Breast epithelium (tissue), 4 donors: ENCODE measurements around the gene FBN1. TPM values are rescaled to one million over a fixed set of nuclear protein-coding genes. Genes with fewer than 3 reads are reported as not detected.
A peak's percentile ranks its signal among the peaks of the same experiment; 100 is the strongest.

Experiments
- DNase-seq, 2 donors: peaks; one replicate each; pipeline ENCODE4 v3.0.0-alpha.2; 2019; ENCODE audit warnings: low spot score in 2 of 2
- H3K27ac ChIP-seq, 2 donors: fragments of 200-600 bp; sonication (generic) in 1 of 2; one replicate each; pipeline ENCODE4 v1.5.1; 2016 to 2019; ENCODE audit warnings: mild to moderate bottlenecking in 1 of 2
- H3K27me3 ChIP-seq, 2 donors: fragments of 200-600 bp; sonication (generic) in 1 of 2; one replicate each; pipeline versions ENCODE4 v1.5.1 to v1.6.0; 2017 to 2019; ENCODE audit warnings: control low read depth in 1 of 2, mild to moderate bottlenecking in 1 of 2
- H3K36me3 ChIP-seq: fragments of 200-600 bp; one replicate; pipeline ENCODE4 v1.5.1; 2019
- H3K4me1 ChIP-seq, 2 donors: fragments of 200-600 bp; sonication (generic); one replicate each; pipeline ENCODE4 v1.5.1; 2016 to 2019; ENCODE audit warnings: control low read depth in 1 of 2
- H3K4me3 ChIP-seq, 3 donors: fragments of 200-600 bp; sonication (generic); 1 replicate in 2 of 3; 2 replicates in 1 of 3; pipeline ENCODE4 v1.5.1; 2016 to 2019; ENCODE audit warnings: mild to moderate bottlenecking in 3 of 3, moderate library complexity in 2 of 3
- H3K9me3 ChIP-seq, 2 donors: fragments of 200-600 bp; sonication (generic) in 1 of 2; one replicate each; pipeline ENCODE4 v1.5.1; 2016 to 2019; ENCODE audit warnings: control low read depth in 1 of 2
- CTCF ChIP-seq, 3 donors: fragments of 450-650 bp; IDR thresholded peaks; one replicate each; pipeline ENCODE4 v1.5.1; 2016 to 2017; ENCODE audit warnings: antibody characterized with exemption in 3 of 3, mild to moderate bottlenecking in 3 of 3, moderate library complexity in 3 of 3
- POLR2A ChIP-seq: fragments of 450-650 bp; IDR thresholded peaks from one replicate; pipeline ENCODE4 v1.6.1; 2016; ENCODE audit warnings: antibody characterized with exemption, mild to moderate bottlenecking, moderate library complexity
- POLR2AphosphoS5 ChIP-seq, 3 donors: sonication (generic); formaldehyde crosslinking; IDR thresholded peaks; one replicate each; pipeline ENCODE4 v1.6.1; 2017; ENCODE audit warnings: antibody characterized with exemption in 3 of 3
- intact Hi-C: fragments of 100-400 bp; cut with DNase I; formaldehyde crosslinking; loops from one replicate; pipeline ENCODE4 v1.15.1; 2023; ENCODE audit warnings: low total_unique reads
- total RNA-seq, 3 donors: library from RNA; depleted of rRNA; stranded (reverse); fragments of >200 nt; gene quantifications; one replicate each; pipeline ENCODE4 v1.1.0, GENCODE V29; 2016

The FBN1 gene
- total RNA-seq, 3 donors from 2014 or later, result 38.5 to 210 (median 83.2) TPM

- DNase-seq, result no peak
- no peaks in the 10 kb centered on the region for H3K27me3 ChIP-seq
- H3K9me3 ChIP-seq, result no peaks in the 10 kb centered on the region
- H3K4me1 ChIP-seq, result no peaks in the 10 kb centered on the region
- no peak overlapping the region for H3K4me3 ChIP-seq
- TF ChIP-seq POLR2A (no peak), POLR2AphosphoS5 (IDR thresholded peaks at IDR 0.05) (no peak), CTCF (IDR thresholded peaks at IDR 0.05) (no peak)
- no peaks in the 10 kb centered on the region for H3K36me3 ChIP-seq
- intact Hi-C loops, result no loop called here
- no peak overlapping the region for H3K27ac ChIP-seq
Measured at GRCh38 chr15:48555241-48555881, 90.1 kb downstream of the FBN1 start.

GRCh38 chr15:48554112-48554511 lies 91.4 kb downstream of the FBN1 start:
- Histone ChIP-seq H3K4me3 (no peak overlapping the region), H3K27ac (no peak overlapping the region), H3K36me3 (no peaks in the 10 kb centered on the region), H3K4me1 (no peaks in the 10 kb centered on the region), H3K27me3 (no peaks in the 10 kb centered on the region), H3K9me3 (no peaks in the 10 kb centered on the region)
- DNase-seq, result no peak
- TF ChIP-seq POLR2A, result no peak
- no peak for TF ChIP-seq CTCF (IDR thresholded peaks at IDR 0.05)
- no peak for TF ChIP-seq POLR2AphosphoS5 (IDR thresholded peaks at IDR 0.05)
- intact Hi-C loops, result no loop called here

GRCh38 chr15:48553559-48553958 lies 92.0 kb downstream of the FBN1 start:
- Histone ChIP-seq H3K36me3 (no peaks in the 10 kb centered on the region), H3K27me3 (no peaks in the 10 kb centered on the region), H3K27ac (no peak overlapping the region), H3K4me3 (no peak overlapping the region), H3K9me3 (no peaks in the 10 kb centered on the region), H3K4me1 (no peaks in the 10 kb centered on the region)
- TF ChIP-seq POLR2AphosphoS5 (IDR thresholded peaks at IDR 0.05) (no peak), CTCF (IDR thresholded peaks at IDR 0.05) (no peak), POLR2A (no peak)
- intact Hi-C loops, result no loop called here
- DNase-seq, result no peak

- TF ChIP-seq CTCF (IDR thresholded peaks at IDR 0.05) (no peak), POLR2A (no peak), POLR2AphosphoS5 (IDR thresholded peaks at IDR 0.05) (no peak)
- intact Hi-C loops, result no loop called here
- no peak overlapping the region for H3K27ac ChIP-seq
- H3K4me1 ChIP-seq, result no peaks in the 10 kb centered on the region
- H3K9me3 ChIP-seq, result no peaks in the 10 kb centered on the region
- no peak overlapping the region for H3K4me3 ChIP-seq
- H3K27me3 ChIP-seq, result no peaks in the 10 kb centered on the region
- DNase-seq, result no peak
- H3K36me3 ChIP-seq, result no peaks in the 10 kb centered on the region
Measured at GRCh38 chr15:48550822-48551525, 94.5 kb downstream of the FBN1 start.

- H3K9me3 ChIP-seq, result no peaks in the 10 kb centered on the region
- intact Hi-C loops, result no loop called here
- peak overlapping the region; percentile 24 to 63 for H3K27ac ChIP-seq
- no peak for DNase-seq
- H3K4me1 ChIP-seq, result no peaks in the 10 kb centered on the region
- no peak for TF ChIP-seq CTCF (IDR thresholded peaks at IDR 0.05)
- H3K36me3 ChIP-seq, result no peaks in the 10 kb centered on the region
- no peaks in the 10 kb centered on the region for H3K27me3 ChIP-seq
- H3K4me3 ChIP-seq, result no peak overlapping the region
Measured at GRCh38 chr15:48548455-48548854, 97.1 kb downstream of the FBN1 start.
